GM12864 (cell line): ENCODE results near the gene FOXO3B.
A peak's percentile ranks its signal among the peaks of the same experiment; 100 is the strongest.
"Not testable (repeated sequence)": the region's sequence is repeated elsewhere in the genome, so short reads cannot be mapped to it uniquely, and the experiment has no call there.

Experiments
- DNase-seq: peaks from one replicate; pipeline ENCODE4 v3.0.0-alpha.2; 2011; ENCODE audit warnings: low read depth
- H3K4me3 ChIP-seq: 2 replicates; pipeline ENCODE4 v1.5.1; 2011; ENCODE audit warnings: mild to moderate bottlenecking, low read depth, low read length, control low read depth
- CTCF ChIP-seq: IDR thresholded peaks from 2 replicates; pipeline ENCODE4 v1.5.1; 2011; ENCODE audit warnings: low read depth, mild to moderate bottlenecking, moderate library complexity, low read length, control low read depth, inconsistent platforms; ENCODE audit errors: missing control alignments

FOXO3B gene

DNA sequence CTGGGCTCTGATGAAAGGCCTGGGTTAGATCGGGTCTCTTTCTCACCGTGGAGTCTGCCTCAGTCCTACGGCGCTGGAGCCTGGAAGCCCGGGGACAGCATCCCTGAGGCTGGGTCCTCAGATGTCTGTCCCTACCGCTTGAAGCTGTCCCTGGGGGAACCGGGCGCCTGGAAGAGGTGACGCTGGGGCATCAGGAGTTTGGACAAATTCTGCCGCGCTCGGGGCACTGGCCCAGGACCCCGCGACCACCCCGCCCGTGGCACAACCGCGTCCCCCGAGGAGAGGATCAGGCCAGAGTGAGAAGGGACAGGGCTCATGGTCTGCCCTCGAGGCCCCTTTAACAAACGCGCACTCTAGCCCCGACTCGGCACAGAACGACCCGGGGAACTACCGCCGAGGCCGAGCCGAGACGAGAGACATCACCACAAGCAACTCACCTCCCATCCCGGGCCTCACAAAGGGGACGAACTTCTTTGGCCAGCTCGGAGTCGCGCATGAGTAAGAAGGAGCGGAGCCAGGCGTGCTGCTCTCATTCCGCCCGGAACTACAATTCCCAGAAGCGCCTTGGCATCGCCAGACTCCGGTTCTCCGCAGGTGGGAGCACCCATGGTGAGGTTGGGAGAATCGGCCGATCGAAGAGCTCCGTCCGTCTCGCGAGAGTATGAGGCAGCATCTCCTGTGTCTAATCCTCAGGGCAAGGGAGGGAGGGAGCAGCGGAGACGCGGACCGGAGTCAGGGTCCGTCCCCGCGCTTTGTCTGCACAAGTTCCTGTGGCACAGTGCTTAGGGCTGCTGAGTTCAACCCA, at the start of gene FOXO3B:
Gene FOXO3B (minus strand): TSS at position 548 of the 805 bp plus-strand sequence. CDS start 663 bp downstream, outside the sequence.
- DNase-seq = peak; percentile 60
- peak within 1 kb of the TSS; percentile 57 for H3K4me3 ChIP-seq

GRCh38 chr17:18723509-18723908, 41.4 kb upstream of the FOXO3B start:
- DNase-seq, H3K4me3 ChIP-seq: not testable (repeated sequence)

- not testable (repeated sequence) for DNase-seq, H3K4me3 ChIP-seq
These were observed 40.5 kb upstream of the FOXO3B start for GRCh38 chr17:18722612-18723011.

GRCh38 chr17:18721775-18722547, 39.8 kb upstream of the FOXO3B start:
- H3K4me3 ChIP-seq, DNase-seq: not testable (repeated sequence)

- not testable (repeated sequence) for DNase-seq, H3K4me3 ChIP-seq
These were observed 37.5 kb upstream of the FOXO3B start for GRCh38 chr17:18719428-18720110.

DNA sequence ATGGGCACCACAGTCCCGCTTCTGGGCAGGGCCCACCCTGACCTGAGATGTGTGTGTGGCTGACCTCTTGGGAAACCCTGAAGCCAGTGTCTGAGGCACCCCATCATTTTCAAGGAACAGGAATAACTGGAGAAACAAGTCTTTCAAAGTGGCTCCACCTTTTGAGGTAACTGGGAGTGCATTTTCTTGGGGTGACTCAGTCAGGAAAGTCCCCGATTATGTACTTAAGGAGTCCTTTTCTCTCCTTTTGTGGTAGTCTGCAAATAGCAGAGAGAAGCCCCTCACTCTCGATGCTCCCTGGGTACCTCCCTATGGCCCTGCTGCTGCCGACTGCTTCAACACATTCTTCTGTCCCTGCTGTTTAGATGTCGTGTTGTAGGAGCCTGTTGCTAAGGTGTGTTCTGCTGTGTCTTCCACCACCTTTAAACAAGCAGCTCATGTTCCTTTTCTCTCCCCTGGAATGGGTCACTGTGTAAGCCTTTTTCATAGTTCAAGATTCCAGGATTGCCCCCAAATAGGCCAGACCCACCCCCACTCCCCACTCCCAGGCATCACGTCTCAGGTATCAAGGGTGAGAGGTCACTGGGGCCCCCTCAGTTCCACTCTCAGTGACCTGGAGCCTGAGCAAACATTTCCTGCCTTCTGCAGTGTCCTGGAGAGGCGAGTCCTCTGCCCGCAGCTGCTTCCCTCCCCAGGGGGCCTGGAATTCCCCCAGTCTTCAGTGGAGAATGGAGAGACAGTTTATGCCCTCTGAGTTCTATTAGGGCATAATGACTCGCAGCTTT, 36.7 kb upstream of the FOXO3B start:
- H3K4me3 ChIP-seq, DNase-seq: not testable (repeated sequence)

GRCh38 chr17:18712354-18712999, 30.4 kb upstream of the FOXO3B start:
- not testable (repeated sequence) for DNase-seq, H3K4me3 ChIP-seq
- peak; percentile 42 for TF ChIP-seq CTCF

DNA sequence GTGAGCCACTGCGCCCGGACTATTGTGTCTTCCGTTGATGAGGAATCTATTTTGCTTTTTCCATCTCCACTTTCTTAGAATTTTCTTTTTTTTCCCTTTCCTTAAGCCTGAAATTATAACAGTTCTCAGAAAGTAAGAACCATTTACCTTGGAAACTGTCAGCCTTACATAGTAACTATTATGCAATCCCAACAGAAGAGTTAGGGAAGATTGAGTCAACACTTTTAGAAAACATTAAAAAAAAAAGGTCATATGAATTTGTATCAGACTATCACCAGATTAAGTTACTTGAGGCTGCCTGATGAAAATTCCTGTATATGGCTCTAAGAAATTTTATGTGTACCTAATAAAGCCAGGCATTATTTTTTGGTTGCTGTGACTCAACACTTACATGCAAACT, 26.1 kb upstream of the FOXO3B start:
- not testable (repeated sequence) for H3K4me3 ChIP-seq, DNase-seq

DNA sequence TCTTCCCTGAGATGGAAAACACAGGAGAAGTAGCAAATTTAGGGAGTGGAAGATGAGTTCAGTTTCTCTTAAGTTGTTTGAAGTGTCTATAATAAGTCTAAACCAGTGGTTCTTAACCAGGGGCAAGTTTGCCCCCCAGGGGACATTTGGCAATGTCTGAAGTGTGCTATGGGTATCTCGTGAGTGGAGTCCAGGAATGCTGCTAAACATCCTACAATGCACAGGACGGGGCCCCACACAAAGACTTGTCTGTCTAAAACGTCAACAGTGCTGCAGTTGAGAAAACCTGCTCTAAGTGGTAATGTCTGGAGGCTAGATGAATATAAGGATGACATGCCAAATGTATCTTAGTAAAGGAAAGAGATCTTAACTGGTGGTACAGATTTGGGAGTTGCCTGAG, 23.8 kb upstream of the FOXO3B start:
- not testable (repeated sequence) for DNase-seq, H3K4me3 ChIP-seq

- not testable (repeated sequence) for DNase-seq
- peak overlapping the region; percentile 62 for H3K4me3 ChIP-seq
These were observed 16.5 kb upstream of the FOXO3B start for GRCh38 chr17:18698473-18699103.

DNA sequence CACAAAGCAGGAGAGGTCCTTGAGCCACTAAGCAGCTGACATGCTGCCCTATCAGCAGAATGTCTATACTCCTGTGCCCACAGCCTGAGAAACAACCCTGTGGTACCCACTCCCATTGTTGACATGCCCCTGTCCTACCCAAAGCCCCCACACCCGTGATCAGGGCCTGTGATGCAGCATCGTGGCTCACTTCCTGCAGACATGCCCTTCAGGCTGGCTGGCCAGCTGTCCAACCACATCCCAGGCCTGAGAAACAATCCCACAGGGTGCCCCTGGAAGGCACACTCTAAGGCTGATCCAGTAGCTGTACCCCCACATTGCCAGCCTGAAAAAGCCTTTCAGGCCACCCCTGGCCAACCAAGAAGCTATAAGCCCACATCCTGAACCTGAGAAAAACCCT, 13.0 kb upstream of the FOXO3B start:
- DNase-seq, H3K4me3 ChIP-seq: not testable (repeated sequence)

DNA sequence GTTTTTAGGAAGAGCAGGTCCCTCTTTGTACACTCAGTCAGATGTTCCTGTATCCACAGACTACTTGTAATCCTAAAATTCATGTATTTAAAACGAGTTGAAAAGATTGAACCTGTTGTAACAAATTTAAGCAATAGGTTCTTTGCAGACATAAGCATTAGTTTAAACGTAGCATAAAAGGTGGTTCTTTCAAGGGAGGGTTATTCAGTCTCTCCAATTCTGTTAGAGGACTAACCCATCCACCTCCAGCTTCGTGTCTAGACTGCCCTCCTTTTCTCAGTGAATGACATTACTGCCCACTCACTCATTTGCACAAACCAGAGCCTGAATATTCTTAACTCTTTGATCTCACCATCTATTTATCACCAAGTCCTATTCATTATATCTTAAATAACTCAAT, 554 bp upstream of the FOXO3B start:
- H3K4me3 ChIP-seq = peak overlapping the region; percentile 57; the same call in 1 of the 2 replicates
- not testable (repeated sequence) for DNase-seq

GRCh38 chr17:18677381-18677780, 4.7 kb downstream of the FOXO3B start:
- not testable (repeated sequence) for DNase-seq, H3K4me3 ChIP-seq

DNA sequence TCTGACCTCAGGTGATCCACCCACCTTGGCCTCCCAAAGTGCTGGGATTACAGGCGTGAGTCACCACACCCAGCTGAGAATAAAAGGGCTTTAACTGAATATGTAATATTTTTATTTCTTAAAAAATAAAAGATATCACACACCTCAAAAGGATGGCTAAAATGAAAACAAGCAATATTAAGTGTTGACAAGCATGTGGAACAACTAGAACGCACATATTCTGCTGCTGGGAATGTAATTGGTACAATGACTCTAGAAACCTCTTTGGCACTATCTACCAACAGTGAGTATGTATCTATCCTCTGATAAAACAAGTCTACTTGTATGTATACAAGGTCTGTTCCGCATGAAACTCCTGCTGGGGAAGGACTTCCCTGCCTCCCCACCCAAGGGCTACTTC, 5.2 kb downstream of the FOXO3B start:
- not testable (repeated sequence) for H3K4me3 ChIP-seq, DNase-seq

GRCh38 chr17:18672395-18673227, 9.5 kb downstream of the FOXO3B start:
- not testable (repeated sequence) for H3K4me3 ChIP-seq, DNase-seq

GRCh38 chr17:18668625-18669024, 13.5 kb downstream of the FOXO3B start:
- H3K4me3 ChIP-seq, DNase-seq: not testable (repeated sequence)
